ENCODE measurements around the gene LIME1.
"Not testable (repeated sequence)": the region's sequence is repeated elsewhere in the genome, so short reads cannot be mapped to it uniquely, and the experiment has no call there.

LIME1 gene

DNA sequence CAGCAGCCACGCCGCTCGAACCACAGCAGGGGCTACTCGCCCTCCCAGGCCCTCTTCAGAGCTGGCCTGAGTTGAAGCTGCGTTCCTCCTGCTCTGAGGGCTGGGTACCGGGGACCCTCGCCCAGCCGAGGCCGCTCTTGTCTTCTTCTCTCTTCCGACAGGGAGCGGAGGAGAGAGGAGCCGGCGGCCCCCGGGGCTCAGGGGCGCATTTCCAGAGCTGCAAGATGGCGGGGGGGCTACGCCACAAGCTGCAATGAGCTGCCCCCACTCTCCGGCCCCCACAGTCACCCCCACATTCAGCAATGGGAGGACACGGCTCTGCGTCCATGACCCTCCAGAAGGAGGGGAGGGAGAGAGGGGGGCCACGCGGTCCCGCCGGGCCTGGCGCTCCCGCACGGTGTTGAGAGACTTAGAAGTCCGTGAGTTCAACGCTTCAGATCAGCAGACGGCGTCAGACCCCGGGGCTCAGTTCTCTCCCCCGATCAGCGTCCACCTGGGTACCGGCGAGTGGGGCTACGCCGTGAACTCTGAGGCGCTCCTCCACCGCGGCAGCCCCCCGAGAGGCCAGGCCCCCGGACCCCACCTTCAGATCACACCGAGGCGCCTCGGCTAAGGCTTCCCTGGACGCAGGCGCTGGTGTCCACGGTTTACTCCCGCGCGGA, 34.7 kb downstream of the LIME1 start:
- DNase-seq (ENCODE audit: low spot score) = no peak

DNA sequence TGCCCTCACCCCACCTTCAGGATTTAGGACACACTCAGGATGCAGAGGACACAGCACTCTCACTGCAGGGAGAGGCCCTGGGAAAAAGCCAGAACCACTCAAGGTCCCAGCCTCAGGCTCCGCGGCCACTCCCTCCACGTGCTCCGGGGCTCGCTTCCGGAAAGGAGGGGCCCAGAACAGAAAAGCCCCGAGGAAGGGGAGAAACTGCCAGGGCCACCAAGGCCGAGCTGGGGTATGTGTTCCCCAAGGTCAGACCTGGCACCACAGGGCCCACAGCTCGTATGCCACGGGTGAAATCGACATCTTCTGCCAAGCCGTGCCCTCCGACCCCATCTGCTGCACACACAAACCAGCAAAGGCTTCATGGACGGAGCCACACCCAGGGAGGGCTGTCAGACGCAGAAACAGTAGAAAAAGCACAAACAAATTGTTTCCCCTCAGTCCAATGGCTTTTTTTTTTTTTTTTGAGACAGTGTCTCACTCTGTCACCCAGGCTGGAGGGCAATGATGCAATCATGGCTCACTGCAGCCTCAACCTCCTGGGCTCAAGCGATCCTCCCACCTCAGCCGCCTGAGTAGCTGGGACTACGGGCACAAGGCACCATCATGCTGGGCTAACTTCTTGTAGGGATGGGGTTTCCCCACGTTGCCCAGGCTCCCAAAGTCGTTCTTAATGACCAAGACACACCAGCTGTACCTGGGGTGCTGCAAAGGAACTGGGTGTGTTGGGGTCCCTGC, 36.5 kb downstream of the LIME1 start:
- no peak for DNase-seq (ENCODE audit: low spot score)

GRCh38 chr20:63773571-63774241, 37.2 kb downstream of the LIME1 start:
- no peak for DNase-seq (ENCODE audit: low spot score)

GRCh38 chr20:63774306-63774705, 37.8 kb downstream of the LIME1 start:
- no peak for DNase-seq (ENCODE audit: low spot score)

DNA sequence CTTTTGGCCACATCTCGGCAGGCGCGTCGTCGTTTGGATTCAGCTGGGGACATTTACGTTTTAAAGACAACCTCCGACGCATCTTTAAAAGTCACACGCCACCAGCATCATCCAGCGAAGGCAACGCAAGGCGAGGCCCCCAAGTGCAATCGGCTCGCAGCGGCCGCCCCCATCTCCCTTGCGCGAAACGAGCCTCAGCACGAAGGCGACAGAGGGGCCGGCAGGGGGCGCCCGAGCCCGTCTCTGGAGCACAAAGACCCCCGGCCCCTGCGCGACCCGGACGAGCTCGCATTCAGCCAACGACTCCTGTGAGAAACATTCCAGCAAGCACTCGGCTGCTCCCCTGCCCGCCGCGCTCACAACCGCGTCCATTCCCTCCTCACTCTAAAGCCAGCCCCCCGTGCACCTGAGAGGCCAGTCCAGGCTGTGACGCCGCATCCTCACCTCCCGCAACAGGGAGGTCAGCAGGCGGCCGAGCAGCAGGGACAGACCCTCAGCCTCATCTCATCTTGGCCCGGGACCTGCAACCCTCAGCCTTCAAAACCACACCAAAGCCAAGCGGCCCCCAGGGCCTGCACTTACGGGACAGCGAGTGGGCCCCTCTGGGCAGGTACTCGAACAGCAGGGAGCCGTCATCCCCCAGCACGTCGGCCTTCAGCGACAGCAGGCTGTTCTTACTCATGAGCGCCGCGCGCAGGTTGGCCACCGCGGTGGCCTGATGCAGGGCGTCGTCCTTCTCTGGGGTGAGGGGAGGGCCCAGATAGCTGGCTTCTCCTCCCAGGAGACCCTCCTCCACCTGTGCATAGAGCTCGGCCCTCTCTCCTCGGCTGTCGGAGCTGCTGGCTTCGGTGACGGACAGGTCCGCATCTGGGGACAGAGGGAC, 38.9 kb downstream of the LIME1 start:
- DNase-seq (ENCODE audit: low spot score) = peak; percentile 86

GRCh38 chr20:63776875-63777274, 40.4 kb downstream of the LIME1 start:
- DNase-seq (ENCODE audit: low spot score) = not testable (repeated sequence)

DNA sequence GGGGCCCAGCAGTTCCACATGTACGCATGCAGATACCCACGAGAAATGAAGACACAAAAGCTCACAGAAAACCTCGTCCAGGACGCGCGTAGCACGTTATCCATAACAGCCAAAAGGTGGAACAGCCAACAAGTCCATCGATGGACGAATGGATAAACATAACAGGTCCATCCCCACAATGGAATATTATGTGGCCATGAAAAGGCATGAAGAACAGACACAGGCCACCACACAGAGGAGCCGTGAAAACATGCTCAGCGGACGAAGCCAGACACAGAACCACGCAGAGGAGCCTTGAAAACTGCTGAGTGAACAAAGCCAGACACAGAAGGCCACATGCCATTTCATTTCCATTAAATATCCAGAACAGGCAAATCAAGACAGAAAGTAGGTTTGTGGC, 41.1 kb downstream of the LIME1 start:
- DNase-seq (ENCODE audit: low spot score) = no peak

DNA sequence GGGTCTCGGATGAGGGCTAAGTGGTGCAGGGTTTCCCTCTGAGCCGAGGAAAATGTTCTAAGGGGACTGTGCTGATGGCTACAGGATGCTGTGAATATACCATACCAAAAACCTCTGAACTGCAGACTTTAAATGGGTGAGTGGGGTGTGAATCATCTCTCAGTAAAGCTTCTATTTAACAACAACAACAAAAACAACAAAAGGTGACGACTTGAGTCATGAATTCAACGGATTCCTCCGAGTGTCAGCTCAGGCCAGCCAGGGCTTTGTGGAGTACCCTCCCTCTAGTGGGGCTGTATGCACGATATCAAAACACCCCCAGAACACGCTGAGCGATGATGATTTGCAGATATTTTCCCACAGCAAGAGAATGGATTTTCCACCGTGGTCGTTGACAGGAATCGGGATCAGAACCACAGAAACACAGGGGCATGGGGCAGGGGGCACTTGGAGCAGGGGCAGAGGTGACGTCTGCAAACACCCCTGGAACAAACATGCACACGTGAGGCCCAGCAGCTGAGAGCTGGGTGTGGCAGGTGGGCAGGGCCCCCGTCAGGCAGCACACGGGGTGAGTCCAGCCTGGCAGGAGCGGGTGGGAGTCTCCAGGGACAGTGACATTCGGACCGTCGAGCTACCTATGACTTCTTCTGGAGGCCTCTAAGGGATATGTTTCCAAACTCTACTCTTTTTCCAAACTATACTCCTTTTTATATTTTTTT, 41.7 kb downstream of the LIME1 start:
- DNase-seq (ENCODE audit: low spot score) = no peak

DNA sequence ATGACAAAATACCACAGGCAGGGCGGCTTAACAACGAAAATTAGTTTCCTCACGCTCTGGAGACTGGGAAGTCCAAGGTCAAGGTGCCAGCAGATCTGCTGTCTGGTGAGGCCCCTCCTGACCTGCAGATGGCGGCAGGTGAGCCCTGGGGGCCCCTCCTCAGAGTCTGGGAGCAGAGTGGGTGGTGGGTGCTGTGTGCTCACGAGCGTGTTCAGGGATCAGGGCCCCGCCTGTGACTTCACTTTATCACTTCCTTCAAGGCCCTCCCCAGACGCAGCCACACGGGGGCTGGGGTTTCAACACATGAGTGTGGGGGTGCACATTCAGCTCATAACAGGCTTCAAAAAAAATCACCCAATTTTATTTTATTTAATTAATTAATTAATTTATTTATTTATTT, 42.4 kb downstream of the LIME1 start:
- no peak for DNase-seq (ENCODE audit: low spot score)

DNA sequence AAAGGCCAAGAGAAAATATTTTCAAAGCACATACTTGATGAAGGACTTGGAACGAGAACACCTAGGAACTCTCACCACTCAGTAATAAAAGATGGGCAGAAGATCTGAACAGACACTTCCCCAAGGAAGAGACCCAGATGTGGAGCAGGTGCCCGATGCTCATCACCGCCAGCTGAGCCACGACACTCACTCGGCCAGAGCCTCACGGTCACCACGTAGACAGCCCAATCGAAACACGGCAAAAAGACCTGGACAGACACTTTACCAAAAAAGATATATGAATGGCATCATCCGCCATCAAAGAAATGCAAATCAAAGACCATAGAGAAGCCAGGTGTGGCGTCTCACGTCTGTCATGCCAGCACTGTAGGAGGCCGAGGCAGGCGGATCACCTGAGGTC, 44.7 kb downstream of the LIME1 start:
- no peak for DNase-seq (ENCODE audit: low spot score)

- DNase-seq (ENCODE audit: low spot score) = peak; percentile 56
These were observed 45.6 kb downstream of the LIME1 start for GRCh38 chr20:63782051-63782471.

DNA sequence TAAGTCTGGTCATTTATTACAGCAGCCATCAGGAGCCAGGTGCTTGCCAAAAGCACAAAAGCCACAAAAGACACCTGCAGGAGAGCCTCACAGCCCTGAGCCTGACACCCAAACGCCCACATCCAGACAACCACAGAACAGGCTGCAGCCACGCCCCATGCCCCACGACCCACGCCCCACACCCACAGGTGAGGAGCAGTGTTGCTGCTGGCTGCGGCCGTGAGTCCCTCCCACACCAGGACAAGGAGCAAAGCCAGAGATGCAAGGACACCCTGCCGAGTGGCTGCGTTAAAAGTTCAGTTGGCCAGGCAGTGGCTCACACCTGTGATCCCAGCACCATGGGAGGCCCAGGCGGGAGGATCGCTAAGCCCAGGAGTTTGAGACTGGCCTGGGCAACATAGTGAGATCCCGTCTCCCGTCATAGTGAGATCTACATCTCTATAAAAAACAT, 46.1 kb downstream of the LIME1 start:
- DNase-seq (ENCODE audit: low spot score) = no peak

- no peak for DNase-seq (ENCODE audit: low spot score)
These were observed 47.5 kb downstream of the LIME1 start for GRCh38 chr20:63783970-63784369.

- DNase-seq (ENCODE audit: low spot score) = no peak
These were observed 49.2 kb downstream of the LIME1 start for GRCh38 chr20:63785691-63786131.

DNA sequence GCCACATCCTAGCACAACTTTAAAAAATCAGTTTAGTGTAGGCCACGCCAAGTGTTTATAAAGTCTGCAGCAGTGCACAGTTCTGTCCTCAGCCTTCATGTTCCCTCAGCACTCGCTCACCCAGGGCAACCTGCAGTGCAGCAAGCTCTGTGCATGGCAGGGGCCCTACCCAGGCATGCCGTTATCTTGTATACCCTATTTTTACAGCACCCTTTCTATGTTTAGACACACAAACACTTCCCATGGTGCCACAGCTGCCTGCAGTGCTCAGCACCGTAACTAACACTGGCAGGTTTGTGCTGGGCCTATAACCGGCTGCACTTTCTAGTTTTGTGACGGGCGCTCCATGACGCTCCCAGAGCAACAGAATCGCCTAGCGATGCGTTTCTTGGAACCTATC, 50.8 kb downstream of the LIME1 start:
- no peak for DNase-seq (ENCODE audit: low spot score)

GRCh38 chr20:63787749-63788148, 51.3 kb downstream of the LIME1 start:
- no peak for DNase-seq (ENCODE audit: low spot score)

Small RNA genes within 50 kb of the gene (small RNA-seq; reads per million reads assigned to genes)
- 0 to 0.09 reads per million in 2 experiments for gene LIME1
- 0 reads per million in 2 experiments for gene TNFRSF6B

Data from SK-N-DZ (cell line).